NCI-H2171 treated with DMSO at 0.1 percent for 48 hours (cell line): ENCODE measurements around the gene SAXO2.
"Not testable (repeated sequence)": the region's sequence is repeated elsewhere in the genome, so short reads cannot be mapped to it uniquely, and the experiment has no call there.

Experiments used
- DNase-seq: peaks from one replicate; lab custom pipeline; 2025; lab: John Stamatoyannopoulos, UW

The SAXO2 gene, protein sequence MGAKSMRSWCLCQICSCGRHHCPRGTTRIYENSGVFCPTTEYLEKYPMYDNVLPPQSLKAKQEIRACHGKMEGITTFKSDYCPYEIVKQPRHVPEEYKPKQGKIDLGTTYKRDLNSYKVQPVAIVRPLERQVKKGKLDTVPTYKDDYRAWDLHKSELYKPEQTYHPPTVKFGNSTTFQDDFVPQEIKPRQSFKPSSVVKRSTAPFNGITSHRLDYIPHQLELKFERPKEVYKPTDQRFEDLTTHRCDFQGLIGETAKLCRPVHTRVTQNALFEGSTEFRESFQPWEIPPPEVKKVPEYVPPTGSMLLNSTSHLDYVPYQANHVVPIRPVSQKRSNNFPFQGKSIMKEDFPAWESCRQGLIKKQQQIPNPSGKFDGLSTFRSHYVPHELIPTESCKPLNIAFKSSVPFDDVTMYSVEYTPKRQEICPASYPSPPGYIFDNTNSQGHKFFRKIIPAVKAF

DNA sequence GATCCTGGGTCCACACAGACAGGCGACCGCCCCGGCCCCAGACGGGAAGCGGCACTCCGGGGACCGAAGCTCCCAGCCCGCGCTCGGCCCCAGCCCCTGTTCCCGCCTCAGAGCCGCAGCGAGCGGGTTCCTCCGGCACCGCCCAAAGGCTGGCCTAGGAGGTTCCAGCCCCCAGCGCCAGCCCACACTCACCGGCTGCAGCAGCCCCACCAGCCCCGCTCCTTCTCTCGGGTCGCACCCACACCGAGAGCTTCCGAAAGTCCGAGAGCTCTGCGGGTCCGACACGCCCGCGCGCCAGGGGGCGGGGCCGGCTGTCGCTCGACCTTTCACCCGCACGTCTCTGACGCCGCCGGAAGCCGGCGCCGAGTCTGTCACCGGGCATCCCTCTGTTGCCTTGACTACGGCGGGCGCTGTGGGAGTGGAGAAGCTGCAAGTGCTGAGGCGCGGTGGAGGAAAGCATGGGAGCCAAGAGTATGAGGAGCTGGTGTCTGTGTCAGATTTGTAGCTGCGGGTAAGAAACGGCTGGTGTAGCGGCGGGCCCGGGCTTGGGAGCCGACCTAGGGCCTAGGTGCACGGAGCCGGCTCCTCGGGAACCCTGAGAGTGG is at the start of gene SAXO2, which contains the start of gene EFL1:
Gene SAXO2, plus strand, starts transcription at position 397 of the 605 bp plus-strand sequence. Its CDS starts 62 bp downstream, at position 459.
Gene EFL1, minus strand, starts transcription at position 313 of the 605 bp plus-strand sequence. CDS start 956 bp downstream, outside the sequence.
- DNase-seq: peak; percentile 84

DNA sequence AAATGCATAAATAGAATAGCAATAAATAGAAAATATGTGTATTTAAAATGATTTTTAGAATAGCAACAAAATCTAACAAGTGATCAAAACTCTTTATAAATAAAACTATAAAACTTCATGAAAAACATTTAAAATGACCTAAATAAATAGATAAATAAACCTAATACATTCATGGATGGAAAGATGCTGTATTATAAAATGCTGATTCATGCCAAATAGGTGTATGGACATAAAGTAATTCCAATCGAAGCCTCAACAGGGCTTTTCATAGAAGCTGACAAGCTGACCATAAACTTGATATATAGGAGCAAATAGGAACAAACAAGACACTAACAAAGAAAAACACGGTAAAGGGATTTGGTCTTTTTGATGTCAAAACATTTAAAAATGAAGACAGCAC is 46.5 kb upstream of the SAXO2 start:
- not testable (repeated sequence) for DNase-seq

DNA sequence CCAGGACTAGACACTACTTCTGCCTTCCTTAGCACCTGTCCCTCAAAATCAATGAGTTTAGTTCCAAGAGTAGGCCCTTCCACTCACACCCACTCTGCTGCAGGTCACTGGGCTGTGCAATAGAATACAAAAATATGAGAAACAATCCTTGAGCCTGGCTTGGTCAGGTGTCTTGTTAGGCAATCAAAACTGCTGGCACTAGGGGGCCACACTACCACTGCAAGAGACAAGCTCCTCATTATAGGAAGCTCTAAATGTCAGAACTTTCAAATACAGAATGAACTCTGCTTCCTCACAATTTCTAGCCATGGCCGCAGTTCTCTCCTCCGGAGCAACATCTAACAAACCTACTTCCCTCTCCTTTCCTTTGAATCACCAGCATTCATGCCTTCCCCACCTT is 41.1 kb upstream of the SAXO2 start:
- DNase-seq: not testable (repeated sequence)

DNA sequence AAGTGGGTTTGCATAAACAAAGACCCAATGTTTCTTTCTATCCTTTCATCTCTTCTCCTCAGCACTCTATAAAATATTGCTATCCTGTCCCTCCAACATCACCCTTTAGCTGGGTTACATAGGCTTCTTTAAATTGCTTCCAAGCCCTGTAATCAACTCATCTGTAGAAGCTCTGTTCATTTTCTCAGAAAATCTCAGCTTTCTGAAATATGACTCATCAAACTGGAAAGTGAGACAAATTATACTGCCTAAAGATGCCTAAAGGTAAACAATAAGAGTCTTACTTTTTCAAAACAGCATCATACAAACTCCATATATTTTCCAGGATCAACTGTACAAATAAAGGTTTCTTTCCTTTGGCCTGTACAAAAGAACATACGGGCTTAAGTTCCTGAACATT is 33.9 kb upstream of the SAXO2 start:
- no peak for DNase-seq

DNA sequence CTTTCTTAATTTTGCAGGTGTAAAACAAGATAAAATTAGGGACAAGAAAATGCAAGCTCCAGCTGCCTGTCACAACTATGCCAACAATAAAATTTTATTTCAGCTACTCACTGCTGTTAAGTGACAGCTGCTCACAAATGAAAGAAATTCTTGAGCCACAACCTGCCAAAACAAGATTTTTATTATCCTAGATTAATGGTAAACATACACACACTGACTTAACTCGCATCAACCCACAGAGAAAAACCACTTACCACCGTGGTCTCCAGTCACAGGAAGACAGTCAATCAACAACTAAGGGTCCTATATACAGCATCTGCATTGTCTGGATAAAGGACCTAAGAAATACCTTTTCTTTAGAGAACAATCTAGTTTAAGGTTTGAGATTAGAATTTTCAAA is 31.4 kb upstream of the SAXO2 start:
- DNase-seq: no peak

DNA sequence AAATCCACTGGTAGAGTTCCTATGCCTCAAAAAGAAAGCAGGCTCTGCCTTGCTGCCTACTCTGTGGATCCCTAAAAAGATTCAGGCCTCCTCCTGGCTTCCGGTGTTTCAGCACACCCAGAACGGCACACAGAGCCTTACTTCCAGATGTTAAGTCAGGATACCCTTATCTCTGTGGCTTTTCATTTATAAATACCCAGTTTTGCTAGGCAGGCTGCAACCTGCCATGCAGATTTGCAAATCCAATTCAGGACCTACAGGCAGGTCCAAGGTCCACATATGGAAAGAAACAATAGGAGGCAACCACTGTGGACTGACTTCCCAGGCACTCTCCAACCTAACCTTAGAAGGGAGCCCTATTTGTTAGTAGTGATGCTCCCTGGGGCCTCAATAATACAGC is 30.8 kb upstream of the SAXO2 start:
- DNase-seq: no peak

DNA sequence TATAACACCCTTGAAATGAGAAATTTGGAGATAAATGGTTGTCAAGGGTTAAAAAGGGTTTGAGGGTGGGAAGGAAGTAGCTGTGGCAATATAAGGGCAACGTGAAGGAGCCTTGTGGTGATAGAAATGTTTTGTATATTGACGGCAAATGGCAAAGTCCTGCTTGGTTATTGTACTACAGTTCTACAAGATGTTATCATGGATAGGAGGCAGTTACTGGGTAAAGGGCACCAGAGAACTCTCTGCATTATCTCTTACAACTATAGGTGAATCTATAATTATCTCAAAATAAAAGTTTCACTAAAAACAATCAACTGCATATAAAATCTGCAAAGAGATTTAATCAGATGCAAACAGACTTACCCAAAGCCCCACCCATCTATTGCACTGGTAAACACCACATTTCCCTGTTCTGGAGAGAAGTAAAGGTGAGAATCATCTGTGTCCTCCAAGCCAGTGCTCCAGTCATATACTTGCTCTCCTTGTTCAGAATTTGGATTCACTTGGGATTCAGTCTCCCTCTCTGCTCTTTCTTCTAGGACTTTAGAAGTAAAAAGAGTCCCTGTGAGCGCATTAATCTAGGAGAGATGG is 24.6 kb upstream of the SAXO2 start:
- not testable (repeated sequence) for DNase-seq

DNA sequence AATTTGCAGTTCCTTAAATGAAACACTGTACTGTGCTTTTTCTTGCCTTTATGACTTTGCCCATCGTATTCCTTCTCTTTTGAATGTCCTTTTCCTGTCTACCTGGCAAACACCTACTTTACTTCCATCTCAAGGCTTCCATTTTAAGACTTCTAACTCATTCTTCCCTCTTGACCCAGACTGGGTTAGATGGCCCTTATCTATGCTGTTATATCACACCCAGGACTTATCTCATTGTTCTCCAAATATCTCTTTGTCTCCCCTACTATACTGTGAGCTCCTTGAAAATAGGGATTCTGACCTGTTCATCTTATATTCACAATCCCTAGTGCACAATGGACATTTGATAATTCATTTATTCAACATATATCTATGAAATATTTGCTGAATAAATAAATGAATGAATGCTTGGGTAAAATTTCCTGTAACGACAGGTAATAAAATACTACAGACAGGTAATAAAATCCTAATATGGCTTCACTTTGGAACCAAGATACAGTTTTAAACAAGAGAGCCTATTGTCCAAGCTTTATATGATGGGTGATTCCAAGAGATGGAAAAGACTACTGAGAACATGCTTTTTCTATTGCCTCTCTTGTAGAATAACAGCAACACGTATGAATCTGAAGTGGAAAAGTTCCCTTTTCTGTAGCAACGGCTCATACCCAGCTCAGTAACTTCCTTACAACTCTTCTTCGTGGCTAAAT is 22.8 kb upstream of the SAXO2 start:
- DNase-seq: no peak

DNA sequence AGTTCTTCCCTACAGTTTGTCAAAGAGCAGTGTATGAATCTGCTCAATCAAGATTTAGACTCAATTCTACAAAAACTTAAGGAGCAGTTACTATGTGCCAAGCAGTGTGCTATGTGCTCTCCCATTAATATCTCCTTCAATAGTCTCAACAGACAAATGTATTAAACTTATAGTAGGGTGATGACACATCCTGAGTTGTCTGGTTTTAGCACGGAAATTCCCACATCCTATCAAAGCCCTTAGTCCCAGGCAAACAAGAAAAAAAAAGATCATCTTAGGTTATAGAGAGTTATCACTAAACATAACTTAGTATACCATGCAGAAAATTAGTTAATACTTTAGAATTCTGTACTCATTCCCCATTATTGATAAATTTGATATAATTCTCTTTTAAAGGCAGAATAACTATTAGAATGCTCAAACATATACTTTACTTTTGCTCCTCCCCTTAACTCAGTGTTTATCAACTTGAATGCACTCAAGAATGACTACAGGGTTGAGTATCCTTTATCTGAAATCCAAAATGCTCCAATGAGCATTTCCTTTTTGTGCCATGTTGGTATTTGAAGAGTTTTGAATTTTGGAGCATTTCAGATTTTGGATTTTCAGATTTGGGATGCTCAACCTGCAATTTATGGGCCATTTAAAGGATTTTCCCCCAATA is 20.6 kb upstream of the SAXO2 start:
- not testable (repeated sequence) for DNase-seq

DNA sequence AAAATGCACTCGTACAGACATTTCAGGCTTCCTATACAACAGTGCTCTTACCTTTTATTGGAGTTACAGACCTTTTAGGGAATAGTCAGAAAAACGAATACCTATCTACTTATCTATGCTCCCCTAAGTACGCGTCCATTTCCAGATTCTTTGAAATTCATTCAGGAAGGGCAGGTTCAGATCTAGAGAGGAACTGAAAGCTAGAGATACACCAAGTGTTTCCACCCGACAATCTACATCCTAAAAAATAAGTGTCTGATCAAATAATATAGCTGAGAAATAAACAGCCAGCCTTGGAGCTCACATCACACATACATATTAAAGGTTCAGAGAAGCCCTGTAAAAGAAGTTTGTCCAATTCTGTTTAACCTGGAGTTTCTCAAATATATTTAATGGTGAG is 19.0 kb upstream of the SAXO2 start:
- DNase-seq: not testable (repeated sequence)

DNA sequence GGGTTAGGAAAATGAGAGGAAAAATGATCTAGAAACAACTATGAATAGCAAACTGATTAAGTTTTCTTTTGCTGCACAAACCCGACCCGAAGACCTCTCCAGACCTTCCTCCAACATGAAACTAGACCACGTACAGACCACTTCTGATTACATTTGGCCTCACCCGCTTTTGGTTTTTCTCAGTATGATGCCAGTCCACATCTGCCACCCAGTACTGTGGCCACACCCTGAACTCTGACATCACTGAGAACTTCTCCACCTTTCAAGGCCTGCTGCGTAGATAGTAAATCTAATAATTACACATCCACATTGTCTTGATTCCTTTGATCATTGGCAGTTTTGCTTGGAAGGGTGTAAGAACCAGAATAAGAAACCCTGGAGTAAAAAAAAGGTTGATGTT is 16.7 kb upstream of the SAXO2 start:
- DNase-seq: not testable (repeated sequence)

DNA sequence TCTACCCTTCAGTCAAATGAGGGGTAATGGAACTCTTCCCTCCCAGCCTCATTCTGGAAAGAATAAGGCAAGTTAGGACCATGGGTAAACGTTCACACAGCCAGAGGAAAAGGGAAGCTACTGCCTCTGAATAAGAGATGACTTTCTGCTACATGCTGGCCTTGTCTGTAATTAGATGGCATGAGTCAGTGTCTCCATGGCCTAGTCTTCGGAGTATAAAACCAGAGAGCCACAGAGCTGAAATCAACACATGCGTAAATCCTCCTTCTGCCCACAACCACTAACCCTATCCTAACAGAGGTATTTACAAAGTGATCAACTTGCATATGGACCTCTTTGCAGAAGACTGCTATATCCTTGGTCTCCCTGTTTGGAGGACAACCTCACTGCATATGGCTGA is 14.4 kb upstream of the SAXO2 start:
- not testable (repeated sequence) for DNase-seq

DNA sequence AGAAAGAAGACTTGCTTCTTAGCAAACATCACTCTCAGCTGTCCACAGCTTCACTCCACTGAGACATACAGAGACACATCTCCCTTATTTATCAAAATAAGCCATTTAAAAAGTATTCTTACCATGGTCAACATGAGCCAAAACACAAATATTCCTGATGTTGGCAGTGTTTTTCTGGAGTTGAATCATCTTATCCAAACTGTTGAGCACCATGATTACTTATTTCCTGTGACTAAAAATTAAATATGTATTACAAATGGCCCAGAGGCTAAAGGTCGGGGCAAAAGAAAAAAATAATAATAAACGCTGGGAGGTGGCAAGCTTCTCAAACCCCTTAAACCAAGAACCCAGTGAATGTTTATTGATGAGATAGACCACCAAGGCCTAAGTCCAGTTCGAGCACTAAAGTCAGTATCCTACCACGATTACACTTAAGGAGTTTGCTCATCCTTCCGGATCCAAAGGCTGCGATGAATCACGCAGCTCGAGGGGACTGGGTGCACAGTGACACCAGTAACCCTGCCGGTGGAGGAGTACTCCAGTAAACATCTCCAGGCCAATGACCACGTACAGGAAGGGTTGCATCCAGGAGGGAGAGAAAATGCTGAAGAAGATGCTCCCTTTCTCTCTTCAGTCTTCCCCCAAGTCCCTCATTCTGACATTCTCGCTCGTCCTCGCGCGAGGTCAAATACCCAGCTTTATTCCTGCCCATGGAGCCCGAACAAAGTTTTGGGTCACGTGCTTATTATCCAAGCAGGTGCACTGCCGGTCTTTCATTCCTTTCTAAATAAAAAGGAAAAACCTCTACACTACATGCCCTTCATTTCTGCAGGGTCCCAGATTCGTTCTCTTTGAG is 824 bp upstream of the SAXO2 start:
- DNase-seq: not testable (repeated sequence)

DNA sequence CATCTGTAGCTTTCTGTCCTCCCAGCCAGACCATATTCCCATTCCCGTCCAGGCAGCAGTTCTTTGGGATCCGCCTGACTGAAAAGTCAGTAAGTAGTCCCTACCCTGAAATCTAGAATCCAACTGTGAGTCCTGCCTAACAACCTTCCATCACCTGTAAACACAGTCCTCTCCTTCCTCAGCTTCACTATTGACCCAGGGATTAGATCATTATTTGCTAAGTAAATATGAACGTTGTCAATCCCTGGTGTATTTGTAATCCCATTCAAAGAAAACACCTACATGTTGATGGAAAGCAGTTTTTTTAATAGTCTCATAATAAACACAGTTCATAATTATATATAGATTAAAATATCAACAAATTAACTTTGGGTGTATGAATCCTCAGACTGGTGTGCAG is 732 bp downstream of the SAXO2 start:
- DNase-seq: no peak

DNA sequence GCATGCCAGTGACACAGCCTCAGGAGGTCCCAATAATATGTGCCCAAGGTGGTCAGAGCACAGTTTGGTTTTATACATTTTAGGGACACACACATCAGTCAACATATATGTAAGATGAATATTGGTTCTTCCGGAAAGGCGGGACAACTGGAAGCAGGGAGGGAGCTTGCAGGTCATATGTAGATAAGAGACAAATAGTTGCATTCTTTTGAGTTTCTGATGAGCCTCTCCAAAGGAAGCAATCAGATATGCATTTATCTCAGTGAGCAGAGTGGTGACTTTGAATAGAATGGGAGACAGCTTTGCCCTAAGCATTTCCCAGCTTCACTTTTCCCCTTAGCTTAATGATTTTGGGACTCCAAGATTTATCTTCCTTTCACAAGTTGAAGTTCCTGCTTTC is 4.5 kb downstream of the SAXO2 start:
- not testable (repeated sequence) for DNase-seq

DNA sequence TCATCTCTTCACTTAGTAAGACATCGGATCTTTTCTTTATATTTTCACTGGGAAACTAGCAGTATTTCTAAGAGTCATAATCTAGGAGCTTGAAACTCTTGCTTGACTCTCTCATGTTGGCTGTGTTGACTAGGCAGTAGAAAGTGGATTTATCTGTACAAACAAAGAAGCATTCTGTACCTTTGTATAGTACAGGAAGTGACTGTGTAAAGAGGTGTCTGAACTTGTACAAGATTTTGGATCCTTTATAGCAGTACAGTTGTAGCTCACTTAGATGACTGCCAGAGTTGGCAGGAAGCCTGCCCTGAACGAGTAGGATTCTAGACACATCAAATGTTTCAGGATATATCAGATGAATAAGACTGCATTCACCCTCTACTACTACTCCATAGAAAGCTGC is 5.8 kb downstream of the SAXO2 start:
- DNase-seq: not testable (repeated sequence)

DNA sequence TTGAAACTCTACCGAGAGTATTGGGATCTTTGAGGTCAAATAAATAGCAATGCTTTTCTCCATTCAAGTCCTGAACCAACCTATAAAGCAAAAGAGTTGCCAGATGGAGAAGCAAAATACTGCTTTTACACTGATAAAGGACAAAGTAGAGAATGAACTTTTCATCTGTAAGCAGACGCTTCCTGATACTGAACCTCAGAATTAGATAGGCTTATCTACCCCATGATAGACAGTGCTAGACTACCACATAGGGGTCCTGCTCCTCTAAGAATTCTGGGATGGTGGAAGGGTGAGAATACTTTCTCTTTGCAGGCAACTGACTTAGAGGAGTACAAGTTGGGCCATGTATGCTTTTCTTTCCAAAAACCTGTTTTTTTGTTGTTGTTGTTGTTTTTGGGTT is 9.5 kb downstream of the SAXO2 start:
- no peak for DNase-seq

DNA sequence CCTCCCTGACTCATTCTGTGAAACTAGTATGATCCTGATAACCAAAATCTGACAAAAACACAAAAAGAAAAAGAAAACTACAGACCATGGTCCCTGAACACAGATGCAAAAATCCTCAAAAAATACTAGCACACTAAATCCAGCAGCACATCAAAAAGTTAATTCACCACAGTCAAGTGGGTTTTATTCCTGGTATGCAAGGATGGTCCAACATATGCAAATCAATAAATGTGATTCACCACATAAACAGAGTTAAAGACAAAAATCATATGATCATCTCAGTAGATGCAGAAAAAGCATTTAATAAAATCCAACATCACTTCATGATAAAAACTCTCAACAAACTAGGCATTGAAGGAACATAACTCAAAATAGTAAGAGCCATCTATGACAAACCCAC is 12.8 kb downstream of the SAXO2 start:
- no peak for DNase-seq

DNA sequence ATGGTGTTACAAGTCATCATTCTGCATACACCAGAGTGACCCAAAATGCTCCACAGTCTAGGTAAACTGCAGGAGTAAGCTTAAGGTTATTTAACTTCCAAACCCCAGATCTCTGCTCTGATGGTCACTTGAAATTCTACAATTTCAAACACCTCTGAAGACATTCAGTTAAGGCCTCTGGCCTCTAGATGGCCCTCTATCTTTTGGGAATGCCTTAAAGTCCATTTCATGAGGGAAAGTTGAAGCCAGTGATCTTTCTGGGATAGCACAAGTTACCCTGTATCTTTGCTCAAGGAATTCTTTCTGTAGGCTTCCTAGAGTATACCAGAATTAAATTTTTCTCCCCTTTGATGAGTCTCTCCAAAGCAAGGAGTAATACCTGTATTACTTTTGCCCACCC is 18.7 kb downstream of the SAXO2 start:
- DNase-seq: not testable (repeated sequence)

DNA sequence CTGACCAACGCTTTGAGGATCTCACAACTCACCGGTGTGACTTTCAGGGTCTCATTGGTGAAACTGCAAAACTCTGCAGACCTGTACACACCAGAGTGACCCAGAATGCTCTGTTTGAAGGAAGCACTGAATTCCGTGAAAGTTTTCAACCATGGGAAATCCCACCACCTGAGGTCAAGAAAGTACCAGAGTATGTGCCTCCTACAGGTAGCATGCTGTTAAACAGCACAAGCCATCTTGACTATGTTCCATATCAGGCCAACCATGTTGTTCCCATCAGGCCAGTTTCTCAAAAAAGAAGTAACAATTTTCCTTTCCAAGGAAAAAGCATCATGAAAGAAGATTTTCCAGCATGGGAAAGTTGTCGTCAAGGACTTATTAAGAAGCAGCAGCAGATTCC is 19.8 kb downstream of the SAXO2 start:
- not testable (repeated sequence) for DNase-seq

DNA sequence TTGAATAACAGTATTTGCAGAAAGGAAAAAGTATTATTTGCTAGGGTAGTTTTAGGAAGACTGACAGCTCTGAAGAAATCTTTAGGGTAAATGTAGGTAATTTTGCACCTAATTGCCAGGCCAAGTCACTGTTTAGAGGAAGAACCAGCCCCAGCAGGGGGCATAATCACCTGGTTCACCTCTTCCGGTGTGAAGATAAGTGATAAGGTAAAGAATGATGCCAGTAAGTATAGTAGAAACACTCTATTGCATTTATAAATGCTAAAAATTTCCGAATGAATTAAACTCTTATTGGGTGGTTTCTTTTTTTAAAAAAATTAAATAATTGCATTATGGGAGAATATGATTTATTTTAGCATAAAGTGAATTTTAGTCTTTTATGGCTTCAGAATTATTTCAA is 21.8 kb downstream of the SAXO2 start:
- not testable (repeated sequence) for DNase-seq
